ENCODE data around the gene HDAC9.
"Not testable (repeated sequence)": the region's sequence is repeated elsewhere in the genome, so short reads cannot be mapped to it uniquely, and the experiment has no call there.

HDAC9 gene

DNA sequence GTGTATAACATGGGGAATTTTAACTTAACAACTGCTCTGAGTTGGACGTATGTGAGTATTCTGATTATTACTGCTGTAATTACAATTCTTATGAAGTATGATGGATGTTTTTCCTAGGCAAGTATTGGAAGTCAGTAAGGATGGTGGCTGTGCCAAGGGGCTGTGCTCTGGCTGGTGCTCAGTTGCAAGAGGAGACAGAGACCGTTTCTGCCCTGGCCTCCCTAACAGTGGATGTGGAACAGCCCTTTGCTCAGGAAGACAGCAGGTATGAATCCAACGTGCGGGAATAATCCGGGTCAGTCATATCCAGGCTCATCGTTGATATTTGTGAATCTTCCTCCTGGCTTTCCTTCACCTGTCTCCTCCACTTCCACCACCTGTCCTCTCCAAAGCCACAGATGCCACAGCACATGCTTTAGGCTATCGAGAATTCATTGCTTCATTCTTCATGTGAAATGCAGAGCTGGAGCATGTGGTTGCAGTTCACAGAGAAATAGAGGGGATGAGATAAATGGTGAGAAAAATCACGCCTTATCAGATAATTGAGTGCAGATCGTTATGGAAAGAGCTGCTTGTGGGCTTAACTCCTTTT, 480.2 kb downstream of the HDAC9 start:
- no peak for DNase-seq (ENCODE audit: low read depth)

DNA sequence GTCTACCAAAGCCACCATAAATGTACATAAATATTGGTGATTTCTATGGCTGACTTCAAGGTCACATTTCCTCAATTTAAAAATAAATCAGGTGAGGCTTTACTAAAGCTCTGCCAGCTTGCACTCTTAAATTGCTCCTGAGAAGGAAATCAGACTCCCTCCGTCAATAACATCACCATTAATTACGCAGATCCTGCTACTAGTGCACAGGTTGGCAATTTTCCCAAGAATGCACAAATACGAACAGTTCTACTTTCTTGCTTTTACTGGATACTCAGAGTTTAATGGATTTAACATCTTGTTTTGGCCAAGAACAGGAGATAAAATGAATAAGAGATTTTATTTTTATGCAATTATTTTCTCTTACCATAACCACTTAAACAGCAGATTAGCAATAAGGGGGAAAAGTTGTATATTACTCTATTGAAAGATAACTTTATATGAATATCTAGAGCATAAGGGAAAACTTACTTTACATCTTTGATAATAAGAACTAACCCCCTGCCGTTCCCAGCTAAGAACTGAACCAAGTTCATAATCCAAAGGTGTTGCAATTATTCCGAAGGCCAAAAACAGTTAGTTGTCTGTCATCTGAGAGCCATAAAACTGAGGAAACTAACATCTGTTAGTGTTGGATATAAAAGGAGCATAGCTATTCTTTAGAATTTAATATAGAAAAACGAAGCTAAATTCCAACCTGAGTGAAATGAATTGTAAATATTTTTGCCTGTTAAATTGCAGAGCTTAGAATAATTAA, 481.3 kb downstream of the HDAC9 start:
- DNase-seq (ENCODE audit: low read depth) = no peak

DNA sequence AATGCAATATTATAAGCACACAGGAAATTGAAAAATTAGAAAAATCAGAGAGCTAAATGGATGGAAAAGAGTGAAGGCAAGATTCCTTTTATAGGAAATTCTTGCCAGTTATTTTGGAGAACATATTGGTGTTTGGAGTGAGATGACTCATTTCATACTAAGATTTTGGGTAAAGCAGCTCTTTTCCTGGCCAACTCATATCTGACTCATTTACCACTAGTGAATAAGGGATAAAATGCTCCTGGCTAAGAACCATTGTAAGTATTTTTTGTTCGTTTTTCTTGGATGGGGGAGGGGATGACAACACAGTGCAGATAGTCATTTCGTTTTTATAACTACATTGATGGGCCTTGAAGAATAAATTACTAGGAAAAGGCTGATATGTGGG, 482.6 kb downstream of the HDAC9 start:
- DNase-seq (ENCODE audit: low read depth) = peak; percentile 83

DNA sequence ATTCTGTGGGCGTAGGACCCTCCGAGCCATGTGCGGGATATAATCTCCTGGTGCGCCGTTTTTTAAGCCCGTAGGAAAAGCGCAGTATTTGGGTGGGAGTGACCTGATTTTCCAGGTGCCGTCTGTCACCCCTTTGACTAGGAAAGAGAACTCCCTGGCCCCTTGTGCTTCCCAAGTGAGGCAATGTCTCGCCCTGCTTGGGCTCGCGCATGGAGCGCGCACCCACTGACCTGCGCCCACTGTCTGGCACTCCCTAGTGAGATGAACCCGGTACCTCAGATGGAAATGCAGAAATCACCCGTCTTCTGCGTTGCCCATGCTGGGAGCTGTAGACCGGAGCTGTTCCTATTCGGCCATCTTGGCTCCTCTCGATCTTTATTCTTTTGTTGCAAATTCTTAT, 495.2 kb downstream of the HDAC9 start:
- not testable (repeated sequence) for DNase-seq (ENCODE audit: low read depth)

DNA sequence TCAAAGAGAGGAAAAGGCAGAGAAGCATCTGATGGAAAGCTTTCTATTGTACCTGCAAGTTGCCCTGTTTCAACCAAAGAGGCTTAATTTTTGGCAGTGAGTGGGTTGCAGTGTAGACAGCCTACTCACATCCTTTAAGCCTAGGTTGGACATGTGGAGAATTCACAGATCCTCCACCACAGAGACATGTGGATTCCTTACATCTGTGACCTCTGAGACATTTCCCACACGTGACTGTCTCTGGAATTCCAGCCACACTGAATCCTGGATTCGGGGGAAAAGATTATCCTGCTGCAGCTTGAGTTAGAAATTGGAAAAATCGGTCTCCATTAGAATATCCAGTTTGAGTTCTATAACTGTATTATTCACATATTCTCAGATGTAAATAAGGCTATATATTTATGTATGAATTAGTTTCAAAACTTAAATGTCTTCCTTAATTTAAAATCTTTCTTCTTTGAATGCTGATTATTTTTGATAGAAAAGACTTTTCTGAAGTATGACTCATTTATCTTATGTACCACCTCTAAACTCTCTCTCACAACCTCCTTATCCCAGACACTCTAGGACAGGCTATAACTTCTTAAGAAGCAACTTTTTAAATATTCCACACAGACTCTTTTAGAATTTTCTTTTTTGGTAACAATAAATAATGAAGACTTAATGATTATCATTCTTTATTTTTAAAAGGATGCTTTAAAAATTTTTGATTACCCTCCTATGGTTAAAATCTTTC, 498.6 kb downstream of the HDAC9 start:
- DNase-seq (ENCODE audit: low read depth) = no peak

DNA sequence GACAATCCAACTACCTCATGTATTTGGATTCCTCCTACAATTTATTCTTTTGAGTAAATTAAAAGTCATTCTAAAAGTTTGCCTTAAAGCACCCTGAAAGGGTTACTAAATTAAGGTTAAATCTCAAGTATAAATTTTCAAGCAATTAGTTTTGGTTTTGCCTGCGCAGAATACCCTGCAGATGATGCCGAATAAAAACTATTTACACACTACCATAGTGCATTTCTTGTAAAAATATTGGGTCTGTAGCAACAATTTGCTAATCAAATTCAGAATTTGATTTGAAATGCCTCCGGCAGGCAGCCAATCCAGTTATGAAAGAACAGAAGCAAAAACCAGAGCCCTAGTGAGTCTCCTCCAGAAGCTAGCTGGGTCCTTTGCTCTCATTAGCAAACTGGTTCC, 499.7 kb downstream of the HDAC9 start:
- no peak for DNase-seq (ENCODE audit: low read depth)

DNA sequence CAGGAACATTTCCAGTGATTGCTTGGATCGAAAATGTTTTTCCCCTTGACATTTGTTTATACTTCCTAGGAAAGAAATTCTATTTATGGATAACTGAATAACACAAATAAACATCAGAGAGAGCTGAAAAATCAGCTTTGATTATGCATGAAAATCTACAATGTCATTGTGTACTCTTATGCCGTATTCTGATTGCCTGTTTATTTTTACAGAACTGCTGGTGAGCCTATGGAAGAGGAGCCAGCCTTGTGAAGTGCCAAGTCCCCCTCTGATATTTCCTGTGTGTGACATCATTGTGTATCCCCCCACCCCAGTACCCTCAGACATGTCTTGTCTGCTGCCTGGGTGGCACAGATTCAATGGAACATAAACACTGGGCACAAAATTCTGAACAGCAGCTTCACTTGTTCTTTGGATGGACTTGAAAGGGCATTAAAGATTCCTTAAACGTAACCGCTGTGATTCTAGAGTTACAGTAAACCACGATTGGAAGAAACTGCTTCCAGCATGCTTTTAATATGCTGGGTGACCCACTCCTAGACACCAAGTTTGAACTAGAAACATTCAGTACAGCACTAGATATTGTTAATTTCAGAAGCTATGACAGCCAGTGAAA, 500.4 kb downstream of the HDAC9 start:
- no peak for DNase-seq (ENCODE audit: low read depth)

DNA sequence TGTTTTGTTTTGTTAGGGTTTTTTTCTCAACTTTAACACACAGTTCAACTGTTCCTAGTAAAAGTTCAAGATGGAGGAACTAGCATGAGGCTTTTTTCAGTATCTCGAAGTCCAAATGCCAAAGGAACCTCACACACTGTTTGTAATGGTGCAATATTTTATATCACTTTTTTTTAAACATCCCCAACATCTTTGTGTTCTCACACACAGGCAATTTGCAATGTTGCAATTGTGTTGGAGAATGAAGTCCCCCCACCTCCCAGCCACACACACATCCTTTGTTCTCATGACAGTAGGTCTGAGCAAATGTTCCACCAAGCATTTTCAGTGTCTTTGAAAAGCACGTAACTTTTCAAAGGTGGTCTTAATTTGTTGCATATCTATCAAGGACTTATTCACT, 501.0 kb downstream of the HDAC9 start:
- DNase-seq (ENCODE audit: low read depth) = no peak

DNA sequence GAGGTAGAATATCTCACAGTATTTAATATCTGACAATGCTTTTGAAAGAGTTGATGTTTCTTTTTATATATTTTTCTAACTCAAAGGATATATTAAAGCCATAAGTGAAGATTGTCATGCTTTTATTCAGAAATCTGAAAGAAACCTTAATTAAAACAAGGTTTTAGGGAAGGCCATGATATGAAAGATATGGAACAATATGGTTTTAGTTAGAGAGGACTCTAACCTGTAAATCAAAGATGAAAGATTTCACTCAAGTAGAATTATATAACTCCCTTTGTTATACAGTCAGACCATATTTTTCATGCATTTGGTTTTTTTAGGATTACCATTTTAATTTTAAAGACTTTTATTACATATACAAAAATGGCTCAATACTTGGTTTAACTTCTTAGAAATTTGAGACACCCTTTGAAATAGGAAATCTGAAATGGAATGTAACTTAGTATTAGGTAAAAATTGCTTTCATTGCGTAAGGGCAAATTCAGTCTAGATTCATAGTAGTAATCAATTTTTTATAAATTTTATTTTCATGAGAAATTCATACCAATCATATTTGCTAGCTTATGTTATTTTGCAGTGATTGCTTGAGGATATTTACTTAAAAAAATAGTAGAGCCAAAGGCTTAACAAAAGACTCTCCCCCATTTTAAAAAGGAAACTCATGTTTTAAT, 502.1 kb downstream of the HDAC9 start:
- no peak for DNase-seq (ENCODE audit: low read depth)

DNA sequence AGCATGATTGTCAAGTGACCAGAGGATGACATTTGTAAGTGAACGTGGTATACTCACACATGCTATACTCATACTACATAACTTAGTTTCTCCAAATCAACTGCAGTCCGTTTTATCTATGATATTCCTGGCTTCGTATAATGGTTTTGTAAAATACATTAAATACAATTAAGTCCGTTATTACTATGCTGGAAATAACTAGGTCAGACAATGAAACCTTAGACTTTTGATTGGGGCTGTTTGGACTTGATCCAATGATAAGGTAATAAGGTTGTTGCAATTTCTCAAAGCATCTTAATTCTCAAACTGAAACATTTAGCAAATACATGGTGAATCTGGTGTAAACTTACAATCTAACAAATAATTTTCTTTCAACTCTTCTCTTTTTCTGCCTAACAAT, 504.9 kb downstream of the HDAC9 start:
- DNase-seq (ENCODE audit: low read depth) = no peak

DNA sequence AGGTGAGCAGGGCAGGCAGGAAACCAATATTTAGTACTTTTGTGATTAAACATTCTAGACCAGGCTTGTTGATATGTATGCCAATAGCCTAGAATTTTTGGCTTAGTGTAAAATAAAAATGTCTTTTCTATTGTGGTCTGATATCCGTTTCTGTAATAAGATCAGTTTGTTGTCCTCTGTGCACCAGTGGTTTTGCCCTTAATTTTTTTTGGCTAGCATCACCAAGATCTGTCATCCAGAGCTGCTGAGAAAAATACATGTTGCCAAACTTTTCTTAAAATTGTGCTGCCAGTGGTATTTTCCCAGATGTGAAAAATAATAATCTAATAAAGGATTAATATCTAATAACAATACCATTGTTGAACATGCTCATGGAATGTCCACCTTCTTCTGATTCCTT, 506.3 kb downstream of the HDAC9 start:
- DNase-seq (ENCODE audit: low read depth) = no peak

DNA sequence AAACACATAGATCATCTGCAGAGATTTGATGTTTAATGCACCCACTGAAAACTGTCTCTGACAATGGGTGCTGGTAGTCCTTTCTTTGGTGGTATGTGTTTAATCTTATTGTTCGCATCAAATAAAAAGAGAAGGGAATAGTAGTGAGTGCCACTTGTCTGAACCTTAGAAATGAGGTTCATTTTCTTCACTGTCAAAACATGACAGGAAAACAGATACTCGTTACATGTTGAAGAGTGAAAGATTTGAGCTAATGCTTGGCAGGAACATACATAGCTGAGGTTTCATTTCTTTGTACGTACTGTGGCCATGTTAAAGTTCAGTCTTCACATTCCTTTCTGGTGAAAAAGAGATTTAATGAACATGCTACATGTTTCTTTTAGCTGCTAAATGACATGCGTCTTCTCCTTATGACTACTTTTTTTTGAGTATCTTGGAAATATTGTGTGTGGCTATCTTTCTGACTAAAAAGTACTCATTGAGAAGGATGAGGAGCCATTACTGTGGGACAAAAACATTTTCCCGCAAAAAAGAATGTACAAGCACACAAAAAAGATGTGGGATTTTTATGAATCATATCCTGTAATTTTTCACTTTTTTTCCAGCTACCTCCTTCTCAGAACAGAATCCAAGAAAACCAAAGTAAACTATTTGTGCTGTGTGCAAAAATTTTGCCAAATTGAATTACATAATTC, 513.8 kb downstream of the HDAC9 start:
- no peak for DNase-seq (ENCODE audit: low read depth)

DNA sequence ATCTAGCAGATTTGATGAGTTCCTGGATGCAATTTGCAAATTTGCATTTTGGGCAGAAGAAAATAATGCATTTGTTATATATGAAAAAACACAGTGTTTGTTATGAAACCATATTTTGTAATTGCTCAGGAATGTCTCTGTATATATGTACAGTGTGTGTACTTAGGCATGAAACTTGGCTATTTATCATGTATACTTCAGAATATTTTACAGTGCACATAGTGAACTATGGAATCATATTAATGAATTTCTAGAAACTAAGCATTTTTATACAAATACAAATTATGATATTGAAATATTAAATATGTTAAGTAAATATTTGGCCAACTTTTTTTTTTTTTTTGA, 514.4 kb downstream of the HDAC9 start:
- DNase-seq (ENCODE audit: low read depth) = no peak

DNA sequence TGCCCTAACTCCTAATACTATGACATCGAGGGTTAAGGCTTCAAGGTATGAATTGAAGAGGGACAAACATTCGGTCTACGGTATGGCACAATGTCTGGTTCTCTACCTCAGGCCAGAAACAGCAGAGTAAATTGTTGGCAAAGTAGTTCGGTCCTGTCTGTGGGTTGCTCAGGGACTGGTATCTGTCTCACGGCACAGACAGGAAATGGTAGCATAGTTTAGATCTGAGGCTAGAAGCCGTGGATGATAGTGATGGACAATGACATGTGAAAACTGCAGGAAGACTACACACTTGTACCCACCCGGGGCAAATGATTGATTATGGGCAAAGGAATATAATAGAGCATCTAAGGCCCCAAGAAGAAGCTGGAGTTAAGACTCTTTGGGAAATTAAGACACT, 515.7 kb downstream of the HDAC9 start:
- DNase-seq (ENCODE audit: low read depth) = no peak

DNA sequence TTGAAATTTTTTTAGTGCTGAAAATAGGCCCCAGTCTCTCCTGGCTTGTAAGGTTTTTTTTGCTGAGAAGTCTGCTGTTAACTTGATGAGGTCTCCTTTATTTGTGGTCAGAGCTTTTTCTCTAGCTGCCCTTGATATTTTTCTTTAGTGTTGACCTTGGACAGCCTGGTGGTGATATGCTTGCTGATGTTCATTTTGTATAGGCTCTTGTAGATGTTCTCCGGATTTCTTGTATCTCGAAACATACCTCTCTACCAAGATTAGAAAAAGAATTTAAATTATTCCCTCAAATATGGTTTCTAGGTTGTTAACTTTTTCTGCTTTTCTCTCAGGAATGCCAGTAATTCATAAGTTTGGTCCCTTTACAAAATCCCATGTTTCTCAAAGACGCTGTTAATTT, 519.5 kb downstream of the HDAC9 start:
- DNase-seq (ENCODE audit: low read depth) = no peak

DNA sequence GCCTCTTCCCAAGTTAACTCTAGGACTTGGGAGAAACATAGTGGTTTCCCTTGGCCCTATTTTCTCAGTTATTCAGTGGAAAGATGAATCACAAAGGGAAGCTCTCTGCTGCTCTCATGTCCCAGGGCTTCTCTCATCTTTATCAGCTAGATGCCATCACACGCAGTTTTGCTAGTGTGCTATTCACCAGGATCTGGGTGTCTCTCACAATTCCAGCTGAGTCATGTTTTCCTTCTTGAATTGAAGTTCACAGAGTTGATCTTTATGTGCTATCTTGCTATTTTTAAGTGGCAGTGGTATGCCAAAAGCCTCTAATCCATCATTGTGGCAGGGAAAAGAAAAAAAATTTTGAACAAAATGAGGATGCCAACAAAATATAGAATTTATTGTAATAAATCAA, 520.6 kb downstream of the HDAC9 start:
- DNase-seq (ENCODE audit: low read depth) = no peak

DNA sequence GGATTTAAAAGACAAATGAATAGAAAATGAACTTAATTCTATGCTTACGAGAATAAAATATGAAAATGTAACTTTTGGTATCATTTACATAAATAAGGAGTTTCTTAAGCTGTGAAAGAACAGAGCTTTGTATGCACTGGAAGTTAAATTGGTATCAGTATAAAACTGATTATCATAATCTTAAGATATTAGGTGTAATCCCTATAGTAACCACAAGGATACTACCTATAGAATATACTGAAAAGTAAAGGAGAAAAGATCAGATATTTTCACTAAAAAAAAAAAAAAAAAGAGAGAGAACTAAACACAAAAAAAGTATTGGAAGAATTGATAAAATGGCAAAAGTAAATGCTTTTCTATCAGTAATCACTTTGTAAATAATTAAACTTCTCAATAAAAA, 521.8 kb downstream of the HDAC9 start:
- no peak for DNase-seq (ENCODE audit: low read depth)

DNA sequence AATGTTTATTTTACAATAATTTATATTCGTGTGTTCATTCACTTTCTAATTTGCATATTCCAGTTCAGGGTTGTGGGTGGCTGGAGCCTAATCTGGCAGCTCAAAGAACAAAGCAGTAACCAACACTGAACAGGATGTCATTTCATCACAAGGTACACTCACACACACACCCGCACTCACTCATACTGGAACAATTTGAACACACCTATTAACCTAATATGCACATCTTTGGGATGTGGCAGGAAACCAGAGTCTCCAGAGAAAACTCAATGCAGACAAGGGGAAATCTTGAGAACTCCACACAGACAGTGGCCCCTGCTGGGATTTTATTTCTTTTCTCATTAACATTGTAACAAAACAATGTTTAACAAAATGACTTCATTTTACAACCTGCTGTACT, 524.5 kb downstream of the HDAC9 start:
- no peak for DNase-seq (ENCODE audit: low read depth)

DNA sequence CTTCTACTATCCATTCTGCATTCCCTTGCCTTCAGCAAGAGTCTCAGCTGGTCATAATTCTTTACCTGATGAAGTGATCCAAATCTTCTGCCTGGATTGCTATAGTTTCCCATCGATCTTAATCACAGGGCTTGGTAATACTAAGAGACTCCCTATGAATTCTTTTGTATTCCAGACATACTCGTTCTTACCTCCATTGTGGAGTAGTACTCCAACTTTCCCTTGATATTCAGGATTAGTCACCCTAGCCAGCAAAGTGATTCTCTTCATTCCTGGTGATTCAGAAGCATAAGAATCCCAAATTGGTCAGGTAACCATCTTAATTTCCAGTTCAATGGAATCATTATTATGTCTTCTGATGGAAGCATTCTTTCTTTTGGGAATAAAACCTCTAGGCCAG, 525.2 kb downstream of the HDAC9 start:
- DNase-seq (ENCODE audit: low read depth) = no peak

DNA sequence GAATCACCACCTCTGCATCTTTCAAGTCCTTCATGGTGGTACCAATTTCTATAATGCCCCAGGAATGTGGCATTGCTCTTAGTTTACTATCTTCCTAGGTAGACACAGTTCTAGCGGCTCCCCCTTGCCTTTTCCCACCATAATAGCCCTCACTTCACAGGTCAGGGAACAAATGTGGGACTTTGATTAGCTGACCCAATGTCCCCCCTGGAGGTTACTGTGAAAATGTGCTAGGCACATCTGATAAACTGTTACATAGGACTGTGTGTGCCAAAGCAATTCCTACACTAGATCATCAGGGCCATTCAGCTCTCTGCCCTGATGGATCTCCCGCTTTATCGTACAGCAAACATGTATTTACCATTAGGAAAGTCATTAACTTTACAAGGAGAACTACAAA, 527.9 kb downstream of the HDAC9 start:
- no peak for DNase-seq (ENCODE audit: low read depth)

DNA sequence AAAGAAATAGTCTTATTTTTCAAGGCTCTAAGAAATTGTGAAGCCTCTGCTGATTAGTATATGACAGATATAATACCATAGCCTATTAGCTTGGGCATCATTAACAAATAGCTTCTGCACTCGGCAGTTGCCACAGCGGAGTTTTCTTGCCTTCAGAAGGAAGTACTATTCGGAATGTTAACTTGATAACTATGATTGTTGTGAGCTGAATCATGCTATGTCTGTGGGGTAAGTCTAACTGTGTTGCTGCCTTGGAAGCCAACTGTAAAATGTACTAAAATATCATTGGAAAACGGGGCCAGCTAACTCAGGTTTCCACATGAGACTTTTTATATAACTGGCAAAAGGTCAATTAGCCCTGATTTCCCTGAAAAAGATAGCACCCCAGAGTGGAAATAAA, 528.7 kb downstream of the HDAC9 start:
- DNase-seq (ENCODE audit: low read depth) = peak; percentile 78

DNA sequence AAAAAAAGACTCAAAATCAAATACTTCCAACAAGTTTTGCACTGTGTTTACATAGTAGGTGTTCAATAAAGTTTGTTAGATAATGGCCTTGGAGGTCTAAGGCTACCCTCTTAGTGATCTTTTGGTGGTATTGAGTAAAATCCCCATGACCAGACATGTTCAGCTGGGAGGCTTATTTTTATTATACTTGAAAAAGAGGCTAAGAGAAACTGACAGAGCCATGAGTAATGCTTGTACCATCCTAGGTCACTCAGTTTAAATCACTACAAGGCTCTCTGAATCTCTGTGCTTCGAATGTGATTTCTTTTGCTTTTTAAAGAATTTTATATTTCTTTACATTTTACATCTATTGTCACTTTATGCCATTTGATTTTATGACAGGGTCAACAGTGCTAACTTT, 531.3 kb downstream of the HDAC9 start:
- DNase-seq (ENCODE audit: low read depth) = no peak

All from non-pigmented ciliary epithelial cell (primary cell).